LoVo (cell line): Measurements from ENCODE around the gene HLA-G.

Experiments used
- DNase-seq: peaks from one replicate; pipeline ENCODE4 v3.0.0-alpha.2; 2016; ENCODE audit warnings: low spot score

HLA-G gene

GRCh38 chr6:29816030-29816429 is 11.6 kb upstream of the HLA-G start:
- no peak for DNase-seq

- DNase-seq, result no peak
Observed at GRCh38 chr6:29818892-29819291, 8.7 kb upstream of the HLA-G start.

GRCh38 chr6:29824144-29824543 is 3.5 kb upstream of the HLA-G start:
- DNase-seq, result no peak

GRCh38 chr6:29825848-29826247 is 1.8 kb upstream of the HLA-G start:
- DNase-seq, result no peak

DNA sequence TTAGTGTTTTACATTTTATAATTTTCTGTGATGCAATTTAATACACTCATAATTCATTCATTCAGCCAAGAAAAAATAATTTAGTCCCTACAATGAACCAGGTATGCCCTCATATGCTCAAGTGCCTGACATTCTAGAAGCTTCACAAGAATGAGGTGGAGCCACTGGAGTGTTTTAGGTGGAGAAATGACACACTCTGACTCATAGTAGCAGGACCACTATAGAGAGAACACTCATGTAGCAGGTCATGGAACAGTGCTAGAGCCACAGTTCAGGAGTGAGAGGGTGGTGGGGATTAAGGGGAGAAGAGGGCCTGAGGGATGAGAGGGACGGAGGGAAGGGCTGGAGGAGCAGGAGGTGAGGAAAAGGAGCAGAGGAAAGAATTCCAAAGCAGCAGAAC is 1.4 kb upstream of the HLA-G start:
- no peak for DNase-seq

DNA sequence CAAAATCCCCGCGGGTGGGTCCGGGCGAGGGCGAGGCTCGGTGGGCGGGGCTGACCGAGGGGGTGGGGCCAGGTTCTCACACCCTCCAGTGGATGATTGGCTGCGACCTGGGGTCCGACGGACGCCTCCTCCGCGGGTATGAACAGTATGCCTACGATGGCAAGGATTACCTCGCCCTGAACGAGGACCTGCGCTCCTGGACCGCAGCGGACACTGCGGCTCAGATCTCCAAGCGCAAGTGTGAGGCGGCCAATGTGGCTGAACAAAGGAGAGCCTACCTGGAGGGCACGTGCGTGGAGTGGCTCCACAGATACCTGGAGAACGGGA is 809 bp downstream of the HLA-G start:
- DNase-seq, result no peak

DNA sequence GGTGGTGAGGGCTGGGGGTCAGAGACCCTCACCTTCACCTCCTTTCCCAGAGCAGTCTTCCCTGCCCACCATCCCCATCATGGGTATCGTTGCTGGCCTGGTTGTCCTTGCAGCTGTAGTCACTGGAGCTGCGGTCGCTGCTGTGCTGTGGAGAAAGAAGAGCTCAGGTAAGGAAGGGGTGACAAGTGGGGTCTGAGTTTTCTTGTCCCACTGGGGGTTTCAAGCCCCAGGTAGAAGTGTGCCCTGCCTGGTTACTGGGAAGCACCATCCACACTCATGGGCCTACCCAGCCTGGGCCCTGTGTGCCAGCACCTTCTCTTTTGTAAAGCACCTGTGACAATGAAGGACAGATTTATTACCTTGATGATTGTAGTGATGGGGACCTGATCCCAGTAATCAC is 2.1 kb downstream of the HLA-G start:
- DNase-seq, result no peak

GRCh38 chr6:29830409-29830808 is 2.8 kb downstream of the HLA-G start:
- DNase-seq, result no peak

GRCh38 chr6:29831776-29832175 is 4.2 kb downstream of the HLA-G start:
- no peak for DNase-seq

GRCh38 chr6:29834564-29835436 is 7.2 kb downstream of the HLA-G start:
- peak; percentile 20 for DNase-seq

DNA sequence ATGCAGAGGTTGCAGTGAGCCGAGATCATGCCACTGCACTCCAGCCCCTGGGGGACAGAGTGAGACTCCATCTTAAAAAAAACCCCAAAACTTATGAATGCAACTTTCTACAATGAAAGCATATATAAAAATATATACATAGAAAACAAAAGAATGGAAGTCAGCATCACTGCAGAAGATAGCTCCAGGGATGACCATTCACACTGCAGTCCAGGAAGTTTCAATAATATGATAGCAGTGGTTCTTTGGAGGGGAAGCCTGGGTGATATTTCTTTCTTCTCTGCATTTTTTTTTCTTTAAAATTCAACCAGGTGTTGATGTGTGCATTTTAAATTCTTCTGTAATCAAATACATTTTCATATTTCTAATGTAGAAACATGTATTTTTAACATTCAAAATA is 12.3 kb downstream of the HLA-G start:
- no peak for DNase-seq

DNA sequence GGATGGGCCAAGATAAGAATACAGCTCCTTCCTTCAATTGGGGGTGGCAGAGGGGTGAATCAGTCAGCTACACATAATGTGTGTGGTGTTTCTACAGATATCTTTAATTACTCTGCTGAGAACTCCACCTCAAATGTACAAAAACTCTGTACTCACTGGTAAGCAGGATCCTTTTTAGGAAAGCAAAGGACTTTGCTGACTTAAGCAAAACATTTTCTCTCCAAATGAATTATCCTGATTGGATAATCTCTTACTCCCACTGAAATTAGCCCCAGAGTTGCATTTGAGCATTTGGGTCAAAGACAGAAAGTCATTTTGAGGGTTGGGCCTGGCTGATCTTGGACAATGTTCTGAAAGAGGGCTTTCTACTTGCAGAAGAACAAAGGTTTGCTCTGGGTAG is 13.4 kb downstream of the HLA-G start:
- DNase-seq, result no peak

DNA sequence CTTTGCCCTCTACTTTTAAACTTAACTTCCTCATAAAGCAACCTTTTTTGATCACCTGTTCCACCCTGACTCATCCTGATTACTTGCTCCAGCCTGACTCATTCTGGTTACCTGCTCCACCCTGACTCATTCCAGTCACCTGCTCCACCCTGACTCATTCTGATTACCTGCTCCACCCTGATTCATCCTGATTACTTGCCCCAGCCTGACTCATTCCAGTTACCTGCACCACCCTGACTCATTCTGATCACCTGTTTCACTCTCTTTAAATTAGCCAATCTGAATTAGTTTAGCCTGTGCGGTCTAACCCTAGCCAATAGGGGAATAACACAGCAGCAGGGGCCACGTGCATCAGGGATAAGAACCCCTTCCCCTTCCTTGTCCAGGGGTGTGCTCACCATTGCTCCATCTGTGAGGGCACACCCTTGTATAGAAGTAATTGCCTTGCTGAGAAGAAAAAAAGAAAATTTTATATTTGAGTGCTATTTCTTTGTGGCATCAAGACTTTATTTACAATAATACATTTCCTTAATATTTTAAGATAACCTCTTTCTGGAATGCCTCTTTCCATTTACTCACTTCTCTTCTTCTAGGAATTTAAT is 17.9 kb downstream of the HLA-G start:
- DNase-seq, result peak; percentile 75

DNA sequence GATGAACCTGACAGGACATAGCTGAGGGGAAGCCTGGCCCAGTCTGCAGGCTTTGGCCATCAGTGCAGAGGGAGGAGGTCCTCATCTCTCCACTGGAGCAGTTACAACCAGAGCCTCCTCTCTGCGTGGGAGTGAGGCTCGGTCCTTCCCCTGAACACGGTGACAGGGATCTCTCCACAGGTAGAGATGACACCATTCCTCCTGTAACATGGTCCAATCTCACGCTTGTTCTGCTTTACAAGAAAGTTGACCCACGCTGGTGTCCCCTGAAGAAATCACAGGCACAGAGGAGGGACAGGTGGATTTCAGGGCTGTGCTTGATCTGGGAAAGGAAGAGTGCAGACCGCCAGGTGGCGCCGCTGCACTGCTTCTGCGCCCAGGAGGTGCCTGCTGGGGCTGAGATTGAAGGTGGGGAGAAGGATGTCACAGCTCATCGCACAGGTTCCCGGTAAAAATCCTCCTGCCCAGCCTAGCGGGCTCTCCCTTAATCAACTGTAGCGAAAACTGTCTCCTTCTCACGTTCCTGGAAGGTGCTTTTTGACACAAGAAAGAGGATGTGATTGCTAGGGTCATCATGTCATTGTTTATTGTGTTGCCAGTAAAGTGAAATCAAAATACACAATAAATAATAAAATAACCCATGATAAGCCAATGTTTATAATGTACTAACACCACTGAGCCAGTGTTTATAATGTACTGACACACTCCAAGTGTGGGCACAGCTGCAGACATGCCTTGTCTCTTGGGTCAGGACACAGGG is 20.4 kb downstream of the HLA-G start:
- DNase-seq, result peak; percentile 69

DNA sequence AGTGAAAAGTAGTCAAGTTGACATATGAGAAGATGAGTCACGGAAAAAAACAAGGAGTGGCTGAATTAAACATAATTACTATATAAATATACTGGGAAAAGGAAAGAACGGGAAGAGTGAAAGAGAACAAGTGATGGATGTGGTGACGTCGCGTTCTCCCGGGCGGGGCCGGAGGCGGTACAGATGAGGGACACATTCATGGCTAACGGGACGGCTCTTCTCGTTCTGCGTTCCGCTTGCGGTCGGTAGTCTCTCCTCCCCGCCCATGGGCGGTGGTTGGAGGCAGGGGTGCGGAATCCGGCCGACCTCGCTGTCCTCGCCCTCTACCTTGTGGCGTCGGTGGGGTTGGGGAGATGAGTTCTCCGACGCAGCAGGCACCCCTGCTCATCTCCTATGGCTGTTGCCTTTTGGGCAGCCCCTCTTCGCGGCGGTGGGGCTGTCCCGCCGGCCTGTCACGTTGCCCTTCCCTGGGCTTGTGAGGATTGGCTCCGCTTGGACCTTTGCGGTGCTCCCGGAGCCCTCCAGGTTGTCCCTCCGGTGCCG is 22.5 kb downstream of the HLA-G start:
- no peak for DNase-seq

DNA sequence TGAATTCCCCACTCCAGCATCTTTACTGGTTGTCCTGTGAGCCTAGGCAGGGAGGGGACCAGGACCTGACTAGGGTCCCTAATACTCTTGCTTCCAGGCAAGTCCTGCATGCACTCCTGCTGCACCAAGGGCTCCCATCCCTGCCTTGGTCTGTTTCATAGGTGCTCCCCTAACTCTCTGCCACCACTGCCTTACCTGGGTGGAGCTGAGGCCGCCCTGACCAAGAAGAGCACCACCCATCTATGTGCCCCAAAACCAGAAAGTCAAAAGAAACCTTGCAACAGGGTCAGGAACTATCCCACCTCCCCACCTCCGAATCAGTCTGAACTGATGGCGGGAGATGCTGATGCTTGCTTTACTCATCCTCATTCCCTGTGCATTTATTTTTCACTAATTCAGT is 23.6 kb downstream of the HLA-G start:
- no peak for DNase-seq

GRCh38 chr6:29853245-29853644 is 25.6 kb downstream of the HLA-G start:
- no peak for DNase-seq

- no peak for DNase-seq
Observed at GRCh38 chr6:29858006-29858405, 30.4 kb downstream of the HLA-G start.

DNA sequence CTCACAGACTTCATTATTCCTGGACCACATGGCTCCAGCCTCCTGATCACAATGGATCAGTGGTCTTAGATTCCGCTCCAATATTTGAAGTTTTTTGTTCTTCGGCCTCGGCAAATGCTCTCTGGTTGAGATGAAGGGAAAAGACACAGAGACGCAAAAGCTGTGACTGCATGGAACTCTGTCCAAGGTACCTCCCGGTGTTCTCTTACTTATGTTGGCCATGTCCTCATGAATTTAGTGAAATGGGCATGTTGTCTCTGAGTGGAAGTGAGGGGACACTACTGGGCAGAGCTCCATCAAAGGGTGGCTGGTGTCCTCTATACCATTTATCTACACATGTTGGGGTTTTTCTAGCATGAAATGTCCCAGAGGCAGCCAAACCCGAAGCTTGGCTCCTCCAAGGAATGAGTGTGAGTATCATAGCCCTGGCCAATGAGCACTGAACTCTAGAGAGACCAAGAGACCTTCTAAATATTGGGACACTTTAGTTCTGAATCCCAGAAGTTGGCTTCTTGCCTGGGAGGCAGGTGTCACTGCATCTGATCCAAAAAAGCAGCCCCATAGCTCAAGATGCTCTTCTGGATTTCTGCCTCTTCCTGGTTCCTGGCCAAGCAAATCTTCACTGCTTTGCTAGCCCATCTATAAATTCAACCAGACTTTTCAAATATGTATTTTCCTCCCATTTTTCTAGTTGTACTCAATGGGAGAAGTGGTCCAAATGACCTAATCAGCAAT is 34.1 kb downstream of the HLA-G start:
- DNase-seq, result no peak

- no peak for DNase-seq
Observed at GRCh38 chr6:29864037-29864810, 36.6 kb downstream of the HLA-G start.

DNA sequence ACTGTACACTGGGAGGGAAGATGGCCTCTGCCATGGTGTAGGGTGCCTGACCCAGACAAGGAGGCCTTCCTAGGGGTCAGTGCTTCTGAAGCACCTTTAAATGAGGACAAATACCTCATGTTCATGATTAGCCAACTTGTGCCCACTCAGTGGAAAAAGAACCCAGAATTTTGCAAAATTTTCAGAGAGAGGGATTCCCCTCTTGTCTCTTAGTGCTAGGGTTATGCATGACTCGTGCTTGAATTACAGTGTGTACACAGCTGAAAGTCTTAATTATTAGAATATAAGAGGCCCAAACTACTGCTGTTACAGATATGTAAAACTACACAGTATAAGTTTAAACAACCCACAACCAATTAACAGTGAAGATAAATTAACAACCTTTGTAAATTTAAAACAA is 38.0 kb downstream of the HLA-G start:
- no peak for DNase-seq
